HepG2 (cell line): Measurements from ENCODE around the gene ACAP3. TPM values are rescaled to one million over a fixed set of nuclear protein-coding genes. Genes with fewer than 3 reads are reported as not detected.

Experiments
- CCAR2 ChIP-seq: fragments of 200-400 bp; formaldehyde crosslinking; optimal IDR thresholded peaks from 2 replicates; pipeline ENCODE3; 2018; ENCODE audit warnings: low read depth, mild to moderate bottlenecking, low read length, moderate library complexity
- GATA4 ChIP-seq: sonication (generic); IDR thresholded peaks from 2 replicates; pipeline ENCODE4 v1.6.1; 2016; ENCODE audit warnings: antibody characterized with exemption, low read depth, borderline replicate concordance
- HIVEP1 ChIP-seq: sonication (generic); formaldehyde crosslinking; IDR thresholded peaks from 2 replicates; pipeline ENCODE4 v1.4.0; 2020; ENCODE audit warnings: mild to moderate bottlenecking, missing genetic modification reagents
- HNF4A ChIP-seq: sonication (generic); formaldehyde crosslinking; IDR thresholded peaks from 2 replicates; pipeline ENCODE4 v1.4.0; 2020; ENCODE audit warnings: missing genetic modification reagents
- JUN ChIP-seq: sonication (generic); formaldehyde crosslinking; IDR thresholded peaks from 2 replicates; pipeline ENCODE4 v1.4.0; 2020; ENCODE audit warnings: mild to moderate bottlenecking, missing genetic modification reagents
- POLR2G ChIP-seq: fragments of 200-400 bp; formaldehyde crosslinking; IDR thresholded peaks from 2 replicates; pipeline ENCODE4 v1.6.1; 2018; ENCODE audit warnings: mild to moderate bottlenecking, low read depth, low read length, moderate library complexity
- RBM22 ChIP-seq: fragments of 200-400 bp; formaldehyde crosslinking; optimal IDR thresholded peaks from 2 replicates; pipeline ENCODE3; 2017; ENCODE audit warnings: mild to moderate bottlenecking, low read length, moderate library complexity
- SNAI1 ChIP-seq: sonication (generic); formaldehyde crosslinking; IDR thresholded peaks from 2 replicates; pipeline ENCODE4 v1.5.0; 2020; ENCODE audit warnings: mild to moderate bottlenecking, missing genetic modification reagents, borderline replicate concordance
- SRSF4 ChIP-seq: fragments of 200-400 bp; formaldehyde crosslinking; IDR thresholded peaks from one replicate; pipeline ENCODE4 v1.6.1; 2018; ENCODE audit warnings: mild to moderate bottlenecking, low read depth, low read length, moderate library complexity; ENCODE audit not compliant: poor library complexity, severe bottlenecking
- XBP1 ChIP-seq: sonication (generic); formaldehyde crosslinking; IDR thresholded peaks from 2 replicates; pipeline ENCODE4 v1.5.0; 2020; ENCODE audit warnings: missing genetic modification reagents
- ZHX2 ChIP-seq, 2 experiments: sonication (generic) in 1 of 2; formaldehyde crosslinking in 1 of 2; IDR thresholded peaks; 2 replicates each; pipeline versions ENCODE4 v1.6.1 to v1.9.0; 2014 to 2022; ENCODE audit warnings: antibody characterized with exemption in 1 of 2, borderline replicate concordance in 1 of 2, inconsistent platforms in 1 of 2, low read depth in 1 of 2, missing genetic modification reagents in 1 of 2
- ZKSCAN8 ChIP-seq: IDR thresholded peaks from 2 replicates; pipeline ENCODE4 v1.6.1; 2016; ENCODE audit warnings: borderline replicate concordance, missing genetic modification reagents, missing compliant biosample characterization
- ZNF251 ChIP-seq: sonication (generic); formaldehyde crosslinking; IDR thresholded peaks from 2 replicates; pipeline ENCODE4 v1.9.0; 2021; ENCODE audit warnings: mild to moderate bottlenecking, missing genetic modification reagents
- ZNF414 ChIP-seq: sonication (generic); formaldehyde crosslinking; IDR thresholded peaks from 2 replicates; pipeline ENCODE4 v1.5.0; 2020; ENCODE audit warnings: missing genetic modification reagents
- ZNF577 ChIP-seq: sonication (generic); formaldehyde crosslinking; IDR thresholded peaks from 2 replicates; pipeline ENCODE4 v1.4.0; 2020; ENCODE audit warnings: mild to moderate bottlenecking, low read depth, missing genetic modification reagents, borderline replicate concordance
- ZNF660 ChIP-seq: sonication (generic); formaldehyde crosslinking; IDR thresholded peaks from 2 replicates; pipeline ENCODE4 v1.5.1; 2020; ENCODE audit warnings: mild to moderate bottlenecking, low read depth, missing genetic modification reagents, borderline replicate concordance
- ZNF704 ChIP-seq: sonication (generic); formaldehyde crosslinking; IDR thresholded peaks from 2 replicates; pipeline ENCODE4 v1.8.1; 2023; ENCODE audit warnings: mild to moderate bottlenecking, inconsistent platforms, moderate library complexity, missing genetic modification reagents, borderline replicate concordance
- ZNF790 ChIP-seq: sonication (generic); formaldehyde crosslinking; IDR thresholded peaks from 2 replicates; pipeline ENCODE4 v1.8.0; 2022; ENCODE audit warnings: missing genetic modification reagents, mild to moderate bottlenecking, borderline replicate concordance
- ZSCAN20 ChIP-seq: sonication (generic); formaldehyde crosslinking; IDR thresholded peaks from 2 replicates; pipeline ENCODE4 v1.4.0; 2020; ENCODE audit warnings: missing genetic modification reagents, mild to moderate bottlenecking, borderline replicate concordance
- polyA plus RNA-seq, 8 experiments: library from polyadenylated mRNA; depleted of rRNA in 3 of 8; stranded (reverse) in 7 of 8; unstranded in 1 of 8; fragments of >200 nt; fragmentation: Illumina TruSeq in 4 of 8; extraction: Trizol in 4 of 8; gene quantifications; 2 replicates each; pipeline versions ENCODE4 v1.2.1 to v1.2.3, GENCODE V29; 2011 to 2016; ENCODE audit warnings: low read depth in 4 of 8, missing spikeins in 1 of 8, mixed read lengths in 1 of 8; ENCODE audit not compliant: insufficient read depth in 1 of 8
- total RNA-seq, 5 experiments: library from RNA; depleted of rRNA; stranded (reverse); fragments of >200 nt; fragmentation: Illumina TruSeq; extraction: Trizol; gene quantifications; 2 replicates each; pipeline ENCODE4 v1.2.3, GENCODE V29; 2016; ENCODE audit warnings: low read depth in 1 of 5
- TF ChIP-seq, protein P1 (sequence below): sonication (generic); formaldehyde crosslinking; IDR thresholded peaks from 2 replicates; pipeline ENCODE4 v1.4.0; 2020; ENCODE audit warnings: mild to moderate bottlenecking, missing genetic modification reagents

ACAP3 gene
- total and polyA plus RNA-seq, 2 of the 13 experiments (the other 11 are each of a cell fraction or from before 2014, with no cell fraction given) = 29.4 to 50.8 TPM

GRCh38 chr1:1306661-1307260, 969 bp downstream of the ACAP3 start (continued):
- TF ChIP-seq, protein P1, sequence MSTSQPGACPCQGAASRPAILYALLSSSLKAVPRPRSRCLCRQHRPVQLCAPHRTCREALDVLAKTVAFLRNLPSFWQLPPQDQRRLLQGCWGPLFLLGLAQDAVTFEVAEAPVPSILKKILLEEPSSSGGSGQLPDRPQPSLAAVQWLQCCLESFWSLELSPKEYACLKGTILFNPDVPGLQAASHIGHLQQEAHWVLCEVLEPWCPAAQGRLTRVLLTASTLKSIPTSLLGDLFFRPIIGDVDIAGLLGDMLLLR (CRISPR knock-in tag) = peak; percentile 77; the same call in 1 of the 2 replicates
- no peak for TF ChIP-seq ZHX2 (IDR thresholded peaks at IDR 0.05; ENCODE audit: low read depth)
- TF ChIP-seq ZHX2 (CRISPR knock-in tag; IDR thresholded peaks at IDR 0.05; ENCODE audit: borderline replicate concordance) = no peak
- TF ChIP-seq GATA4 = no peak
- no peak for TF ChIP-seq SNAI1 (CRISPR knock-in tag)
- TF ChIP-seq ZNF660 (CRISPR knock-in tag) = no peak
- 0 out of 2 replicates have a peak, but pooled peaks have one; percentile 27 for TF ChIP-seq POLR2G
- no peak for TF ChIP-seq SRSF4
- no peak for TF ChIP-seq ZNF251 (CRISPR knock-in tag)
- peak; percentile 77; the same call in 1 of the 2 replicates for TF ChIP-seq ZNF414
- 0 out of 2 replicates have a peak, but pooled peaks have one; percentile 36 for TF ChIP-seq JUN (CRISPR knock-in tag)
- TF ChIP-seq HIVEP1 = 0 out of 2 replicates have a peak, but pooled peaks have one; percentile 18
- no peak for TF ChIP-seq ZNF577 (CRISPR knock-in tag)
- TF ChIP-seq ZNF790 (CRISPR knock-in tag) = no peak
- TF ChIP-seq ZKSCAN8 = no peak
- no peak for TF ChIP-seq CCAR2
- TF ChIP-seq ZSCAN20 (CRISPR knock-in tag) = no peak
- TF ChIP-seq RBM22 = no peak
- TF ChIP-seq XBP1 (CRISPR knock-in tag) = no peak
- peak; percentile 95 for TF ChIP-seq HNF4A (CRISPR knock-in tag)
- TF ChIP-seq ZNF704 (CRISPR knock-in tag) = 0 out of 2 replicates have a peak, but pooled peaks have one; percentile 54
